Fibroblast of villous mesenchyme (primary cell): ENCODE measurements around the gene STAG1. TPM values are rescaled to one million over a fixed set of nuclear protein-coding genes. Genes with fewer than 3 reads are reported as not detected.

Experiments
- DNase-seq: peaks from one replicate; pipeline ENCODE4 v3.0.0-alpha.2; 2010; ENCODE audit warnings: low read depth
- H3K4me3 ChIP-seq: 2 replicates; pipeline ENCODE4 v1.5.1; 2011; ENCODE audit warnings: low read depth, mild to moderate bottlenecking, low read length
- CTCF ChIP-seq: IDR thresholded peaks from 2 replicates; pipeline ENCODE4 v1.5.1; 2012; ENCODE audit warnings: low read depth, mild to moderate bottlenecking, low read length; ENCODE audit not compliant: insufficient read depth
- total RNA-seq: library from RNA; depleted of rRNA; stranded (reverse); fragments of >200 nt; gene quantifications from 2 replicates; pipeline ENCODE4 v1.2.3, GENCODE V29; 2012

STAG1 gene
- total RNA-seq, 1 donor, result 52.7 TPM

- no peak for DNase-seq
- no peak overlapping the region for H3K4me3 ChIP-seq
- TF ChIP-seq CTCF, result no peak
These were observed 204.9 kb downstream of the STAG1 start for GRCh38 chr3:136547293-136547692.

DNA sequence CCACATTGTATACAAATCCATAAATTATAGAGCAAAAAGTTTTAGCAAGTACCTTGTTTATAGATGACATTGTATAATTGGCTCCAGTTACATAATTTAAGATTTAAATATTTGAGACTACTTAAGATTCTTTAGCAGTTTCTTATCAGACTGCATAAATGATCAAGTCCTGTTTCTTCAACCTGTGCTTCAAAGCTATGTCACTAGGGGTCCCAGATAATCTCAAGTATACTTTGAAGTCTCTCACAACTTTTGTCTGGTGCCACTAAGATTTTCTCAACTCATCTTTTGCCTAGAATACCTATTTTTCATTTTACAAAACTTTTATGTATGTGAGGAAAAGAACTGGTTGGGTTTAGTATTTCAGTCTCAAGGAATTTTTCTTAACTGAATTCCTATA is 205.5 kb downstream of the STAG1 start:
- H3K4me3 ChIP-seq, result no peak overlapping the region
- TF ChIP-seq CTCF, result peak; percentile 28
- peak; percentile 8 for DNase-seq

DNA sequence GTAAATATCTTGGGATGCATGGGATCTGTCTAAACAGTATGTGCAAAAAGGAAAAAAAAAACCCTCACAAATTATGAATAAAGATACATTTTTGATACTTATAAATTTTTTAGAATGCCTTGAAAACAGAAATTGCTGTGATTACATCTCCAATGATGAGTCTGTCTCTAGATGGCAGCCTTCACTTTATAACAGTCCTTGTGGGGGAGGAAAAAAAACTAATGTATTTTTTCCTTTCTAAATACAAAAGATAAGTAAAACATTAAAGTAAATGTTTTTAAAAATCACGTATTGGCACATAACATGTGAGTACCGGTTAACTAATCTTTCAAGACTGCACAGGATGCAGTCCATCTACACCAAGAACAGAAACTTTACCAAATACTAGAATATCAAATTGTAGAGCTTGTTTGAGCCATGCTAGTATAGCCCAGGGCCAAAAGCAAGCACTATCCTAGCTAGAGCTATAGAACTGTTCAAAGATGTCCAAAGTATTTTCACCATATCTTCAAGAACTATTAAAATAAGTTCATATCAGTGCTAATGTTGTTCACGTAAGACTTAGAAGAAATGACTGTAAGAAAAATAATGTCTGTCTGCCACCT is 206.4 kb downstream of the STAG1 start:
- peak; percentile 32 for TF ChIP-seq CTCF
- H3K4me3 ChIP-seq, result no peak overlapping the region
- DNase-seq, result peak; percentile 49

DNA sequence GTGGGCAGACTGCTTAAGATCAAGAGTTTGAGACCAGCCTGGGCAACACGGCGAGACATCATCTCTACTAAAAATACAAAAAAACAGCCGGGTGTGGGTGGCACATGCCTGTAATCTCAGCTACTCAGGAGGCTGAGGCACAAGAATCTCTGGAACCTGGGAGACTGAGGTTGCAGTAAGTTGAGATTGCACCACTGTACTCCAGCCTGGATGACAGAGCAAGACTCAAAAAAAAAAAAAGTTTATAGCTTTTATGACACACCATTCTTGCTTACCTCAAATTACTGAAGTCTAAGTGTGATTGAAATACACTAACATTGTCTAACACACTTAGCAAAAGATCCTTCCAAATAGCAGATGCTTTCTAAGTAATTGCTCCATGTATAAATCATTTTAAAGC is 207.6 kb downstream of the STAG1 start:
- DNase-seq, result peak; percentile 32
- TF ChIP-seq CTCF, result no peak
- H3K4me3 ChIP-seq, result no peak overlapping the region

DNA sequence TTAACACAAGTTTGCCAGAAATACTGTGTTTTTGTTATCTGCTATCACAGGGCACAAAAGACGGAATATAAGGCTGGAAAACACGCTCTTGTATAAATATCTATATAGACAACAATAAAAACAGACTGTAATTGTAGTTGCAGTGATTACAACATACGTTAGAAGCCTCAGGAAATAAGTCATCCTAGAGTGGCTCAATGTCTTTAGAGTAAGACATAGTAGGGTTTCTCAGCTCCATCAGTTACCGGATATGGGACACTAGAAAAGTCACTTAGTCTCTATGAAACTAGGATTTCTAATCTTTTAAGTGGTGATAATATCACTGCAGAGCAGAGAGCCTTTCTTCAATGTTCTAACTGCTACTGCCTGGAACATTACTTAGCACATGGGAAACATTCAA is 208.8 kb downstream of the STAG1 start:
- H3K4me3 ChIP-seq, result no peak overlapping the region
- peak; percentile 52 for DNase-seq
- no peak for TF ChIP-seq CTCF

DNA sequence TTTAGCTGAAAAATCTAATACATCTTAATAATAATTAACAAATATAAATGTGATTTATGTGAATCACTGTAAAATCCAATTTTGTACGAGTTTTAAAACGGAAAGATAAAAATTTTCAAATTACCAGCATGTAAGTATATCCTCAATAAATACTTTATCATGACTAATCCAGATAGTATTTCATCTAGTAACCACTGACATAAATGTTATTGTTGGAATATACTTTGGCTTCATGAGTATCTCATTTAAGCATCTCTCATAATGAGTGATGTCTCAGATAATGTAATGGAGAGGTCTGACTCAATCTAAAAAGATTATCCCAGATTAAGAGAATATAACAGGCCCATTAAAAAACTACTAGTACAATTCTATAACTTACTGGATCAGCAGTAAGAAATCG is 216.3 kb downstream of the STAG1 start:
- no peak overlapping the region for H3K4me3 ChIP-seq
- no peak for TF ChIP-seq CTCF
- DNase-seq, result no peak

- no peak for TF ChIP-seq CTCF
- no peak for DNase-seq
- no peak overlapping the region for H3K4me3 ChIP-seq
These were observed 219.4 kb downstream of the STAG1 start for GRCh38 chr3:136532766-136533165.
